HG02571 (cell line): ENCODE measurements around the gene SEC61A1.

Source experiments
- ATAC-seq: cut with Tn5 transposase; IDR thresholded peaks from one replicate; pipeline ENCODE4 v1.9.1; 2021; ENCODE audit warnings: mild to moderate bottlenecking, moderate library complexity; ENCODE audit not compliant: unreplicated experiment

SEC61A1 gene

DNA sequence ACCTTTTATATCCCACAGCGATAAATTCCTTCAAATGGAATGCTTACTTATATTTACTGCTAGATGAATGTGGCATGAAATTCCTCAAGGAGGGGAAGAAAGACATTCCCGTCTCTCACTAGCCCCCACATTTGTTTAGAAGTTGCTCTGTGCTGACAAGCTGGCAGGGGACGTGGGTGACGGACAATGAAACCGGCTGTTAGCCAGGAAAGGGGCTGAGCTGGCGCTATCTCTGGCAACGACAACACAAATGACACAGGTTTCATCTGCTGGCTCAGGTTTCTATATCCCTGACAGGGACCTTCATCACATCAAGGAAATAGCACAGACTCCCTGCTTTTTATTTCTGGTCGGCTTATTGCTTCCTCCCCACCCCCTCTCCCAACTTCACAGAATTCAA lies 55.6 kb downstream of the SEC61A1 start:
- ATAC-seq, result no peak

DNA sequence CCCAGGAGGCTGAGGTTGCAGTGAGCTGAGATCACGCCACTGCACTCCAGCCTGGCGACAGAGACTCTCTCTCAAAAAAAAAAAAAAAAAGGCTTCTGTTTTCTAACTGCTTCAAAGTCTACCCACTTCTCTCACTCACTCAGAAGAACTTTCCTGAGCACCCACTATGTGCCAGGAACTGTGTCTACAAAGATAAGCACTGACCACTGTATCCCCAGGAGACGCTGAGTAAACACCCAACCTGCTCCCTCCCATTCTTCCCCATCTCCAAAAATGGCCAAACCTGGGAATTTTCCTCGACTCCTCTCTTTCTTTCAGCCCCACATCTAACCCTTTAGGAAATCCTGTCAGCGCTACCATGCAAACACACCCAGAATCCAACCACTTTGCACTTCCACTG lies 58.9 kb downstream of the SEC61A1 start:
- no peak for ATAC-seq

DNA sequence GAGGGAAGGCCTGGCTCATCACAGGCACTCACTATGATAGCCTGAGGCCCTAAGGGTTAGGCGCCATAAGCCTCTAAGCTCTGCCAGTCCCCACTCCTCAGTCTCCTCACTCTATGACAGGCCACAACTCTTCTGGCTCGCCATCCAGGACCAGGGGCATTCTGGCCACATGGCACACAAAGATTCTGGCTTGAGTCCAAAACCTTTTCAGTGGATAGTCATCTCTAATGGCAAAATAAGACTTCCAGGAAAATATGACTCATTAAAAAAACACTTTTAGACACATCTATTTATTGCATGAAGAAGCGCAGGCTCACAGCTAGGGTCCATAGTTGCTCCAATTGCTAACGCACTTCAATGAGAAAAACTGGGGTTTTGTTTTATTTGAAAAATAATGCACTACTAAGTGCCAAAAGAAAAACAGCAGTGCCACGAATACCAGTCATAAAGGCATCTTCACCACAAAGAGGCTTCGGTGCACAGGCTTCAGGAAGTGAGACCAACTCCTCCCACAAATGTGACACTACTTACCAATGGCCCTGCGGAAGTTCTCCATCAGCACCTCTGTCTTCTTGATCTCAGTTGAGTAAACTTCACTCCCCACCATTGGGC lies 60.2 kb downstream of the SEC61A1 start:
- ATAC-seq, result no peak

DNA sequence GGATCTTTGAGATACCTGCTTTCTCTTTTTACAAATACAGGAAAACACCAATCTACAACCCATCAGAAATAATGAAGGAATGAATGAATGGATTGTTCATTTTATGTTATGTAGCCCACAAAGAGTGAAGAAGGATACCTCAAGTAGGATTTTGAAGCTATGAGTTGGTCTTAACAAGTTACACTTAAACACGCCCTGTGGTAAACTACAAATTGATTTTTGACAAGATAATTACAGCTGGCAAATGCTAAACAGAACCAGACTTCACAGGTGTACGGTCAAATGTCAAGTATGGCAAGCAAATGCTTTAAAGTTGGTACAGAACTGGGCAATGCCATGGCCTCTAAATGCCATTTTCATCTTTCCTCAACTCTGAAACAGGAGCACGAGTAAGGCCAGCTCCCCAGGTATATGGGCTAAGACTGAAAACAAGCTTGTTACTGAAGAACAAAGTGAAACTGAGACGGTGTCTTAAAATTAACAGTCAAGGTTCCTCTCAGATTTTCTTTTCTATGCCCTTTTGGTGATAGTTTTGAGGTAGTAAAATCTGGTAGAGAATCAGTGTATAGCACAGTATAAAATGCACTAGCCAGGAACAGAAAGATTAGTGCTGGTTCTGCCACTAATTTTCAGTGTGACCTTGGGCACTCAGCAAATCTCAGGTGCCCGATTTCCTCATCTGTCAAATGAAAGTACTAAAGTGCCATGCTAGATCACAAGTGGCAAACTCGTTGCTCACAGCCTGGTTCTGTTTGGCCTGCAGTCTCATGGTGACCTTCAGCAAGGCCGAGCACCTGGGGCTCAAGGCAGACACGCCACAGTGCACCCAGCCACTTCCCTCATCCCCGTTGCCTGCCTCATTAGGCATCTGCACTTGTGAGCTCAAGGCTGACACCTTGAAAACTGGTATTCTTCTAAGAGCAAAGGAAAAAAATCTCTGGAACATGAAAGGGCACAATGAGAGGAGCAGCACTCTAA lies 61.9 kb downstream of the SEC61A1 start:
- peak; percentile 58 for ATAC-seq
